HepG2 (cell line): ENCODE measurements around the gene SLC38A2. TPM values are rescaled to one million over a fixed set of nuclear protein-coding genes. Genes with fewer than 3 reads are reported as not detected.

ENCODE experiments used
- FOXO1 ChIP-seq: sonication (generic); formaldehyde crosslinking; IDR thresholded peaks from 2 replicates; pipeline ENCODE4 v1.4.0; 2020; ENCODE audit warnings: missing genetic modification reagents
- GTF3A ChIP-seq: sonication (generic); formaldehyde crosslinking; conservative IDR thresholded peaks from 2 replicates; pipeline ENCODE4 v1.4.0; 2020; ENCODE audit warnings: mild to moderate bottlenecking, missing genetic modification reagents
- HMG20B ChIP-seq: conservative IDR thresholded peaks from 2 replicates; pipeline ENCODE4 v1.6.1; 2016; ENCODE audit warnings: missing genetic modification reagents, missing compliant biosample characterization
- JUND ChIP-seq: sonication (generic); formaldehyde crosslinking; IDR thresholded peaks from 2 replicates; pipeline ENCODE4 v1.8.0; 2022; ENCODE audit warnings: mild to moderate bottlenecking, missing genetic modification reagents
- KDM6A ChIP-seq: IDR thresholded peaks from 2 replicates; pipeline ENCODE4 v1.6.1; 2016; ENCODE audit warnings: low read depth
- KMT2B ChIP-seq: IDR thresholded peaks from 2 replicates; pipeline ENCODE4 v1.6.1; 2016; ENCODE audit warnings: missing genetic modification reagents, missing compliant biosample characterization
- MED1 ChIP-seq: sonication (generic); formaldehyde crosslinking; IDR thresholded peaks from 2 replicates; pipeline ENCODE4 v1.4.0; 2020; ENCODE audit warnings: missing genetic modification reagents
- MEF2D ChIP-seq: sonication (generic); formaldehyde crosslinking; IDR thresholded peaks from 2 replicates; pipeline ENCODE4 v1.5.1; 2020; ENCODE audit warnings: mild to moderate bottlenecking, missing genetic modification reagents
- RAD21 ChIP-seq: fragments of 450-650 bp; formaldehyde crosslinking; IDR thresholded peaks from 2 replicates; pipeline ENCODE4 v1.5.0; 2020; ENCODE audit warnings: mild to moderate bottlenecking
- RELA ChIP-seq: sonication (generic); formaldehyde crosslinking; IDR thresholded peaks from 2 replicates; pipeline ENCODE4 v1.4.0; 2020; ENCODE audit warnings: missing genetic modification reagents
- SAP130 ChIP-seq: IDR thresholded peaks from 2 replicates; pipeline ENCODE4 v1.6.1; 2016; ENCODE audit warnings: low read depth
- SP5 ChIP-seq: IDR thresholded peaks from 2 replicates; pipeline ENCODE4 v1.6.1; 2016; ENCODE audit warnings: low read depth, borderline replicate concordance
- ZBTB1 ChIP-seq: sonication (generic); formaldehyde crosslinking; IDR thresholded peaks from 2 replicates; pipeline ENCODE4 v1.4.0; 2020; ENCODE audit warnings: missing genetic modification reagents, borderline replicate concordance
- ZFP82 ChIP-seq: sonication (generic); formaldehyde crosslinking; IDR thresholded peaks from 2 replicates; pipeline ENCODE4 v1.5.1; 2020; ENCODE audit warnings: mild to moderate bottlenecking, missing genetic modification reagents, borderline replicate concordance
- ZNF775 ChIP-seq: sonication (generic); formaldehyde crosslinking; IDR thresholded peaks from 2 replicates; pipeline ENCODE4 v1.4.0; 2020; ENCODE audit warnings: missing genetic modification reagents, mild to moderate bottlenecking, moderate library complexity, borderline replicate concordance
- polyA plus RNA-seq, 8 experiments: library from polyadenylated mRNA; depleted of rRNA in 3 of 8; stranded (reverse) in 7 of 8; unstranded in 1 of 8; fragments of >200 nt; fragmentation: Illumina TruSeq in 4 of 8; extraction: Trizol in 4 of 8; gene quantifications; 2 replicates each; pipeline versions ENCODE4 v1.2.1 to v1.2.3, GENCODE V29; 2011 to 2016; ENCODE audit warnings: low read depth in 4 of 8, missing spikeins in 1 of 8, mixed read lengths in 1 of 8; ENCODE audit not compliant: insufficient read depth in 1 of 8
- total RNA-seq, 5 experiments: library from RNA; depleted of rRNA; stranded (reverse); fragments of >200 nt; fragmentation: Illumina TruSeq; extraction: Trizol; gene quantifications; 2 replicates each; pipeline ENCODE4 v1.2.3, GENCODE V29; 2016; ENCODE audit warnings: low read depth in 1 of 5
- TF ChIP-seq, protein P1 (sequence below): sonication (generic); formaldehyde crosslinking; IDR thresholded peaks from 2 replicates; pipeline ENCODE4 v1.8.1; 2023; ENCODE audit warnings: missing genetic modification reagents, mild to moderate bottlenecking, borderline replicate concordance
- TF ChIP-seq, protein P2 (sequence below): sonication (generic); formaldehyde crosslinking; IDR thresholded peaks from 2 replicates; pipeline ENCODE4 v1.5.0; 2020; ENCODE audit warnings: mild to moderate bottlenecking, missing genetic modification reagents, borderline replicate concordance
- TF ChIP-seq, protein P3 (sequence below): sonication (generic); formaldehyde crosslinking; IDR thresholded peaks from 2 replicates; pipeline ENCODE4 v1.4.0; 2020; ENCODE audit warnings: low read depth, mild to moderate bottlenecking, missing genetic modification reagents
- TF ChIP-seq, protein P4 (sequence below): sonication (generic); formaldehyde crosslinking; IDR thresholded peaks from 2 replicates; pipeline ENCODE4 v1.4.0; 2020; ENCODE audit warnings: missing genetic modification reagents, borderline replicate concordance

Gene SLC38A2
- total and polyA plus RNA-seq, 2 of the 13 experiments (the other 11 are each of a cell fraction or from before 2014, with no cell fraction given), result 368 to 880 TPM

DNA sequence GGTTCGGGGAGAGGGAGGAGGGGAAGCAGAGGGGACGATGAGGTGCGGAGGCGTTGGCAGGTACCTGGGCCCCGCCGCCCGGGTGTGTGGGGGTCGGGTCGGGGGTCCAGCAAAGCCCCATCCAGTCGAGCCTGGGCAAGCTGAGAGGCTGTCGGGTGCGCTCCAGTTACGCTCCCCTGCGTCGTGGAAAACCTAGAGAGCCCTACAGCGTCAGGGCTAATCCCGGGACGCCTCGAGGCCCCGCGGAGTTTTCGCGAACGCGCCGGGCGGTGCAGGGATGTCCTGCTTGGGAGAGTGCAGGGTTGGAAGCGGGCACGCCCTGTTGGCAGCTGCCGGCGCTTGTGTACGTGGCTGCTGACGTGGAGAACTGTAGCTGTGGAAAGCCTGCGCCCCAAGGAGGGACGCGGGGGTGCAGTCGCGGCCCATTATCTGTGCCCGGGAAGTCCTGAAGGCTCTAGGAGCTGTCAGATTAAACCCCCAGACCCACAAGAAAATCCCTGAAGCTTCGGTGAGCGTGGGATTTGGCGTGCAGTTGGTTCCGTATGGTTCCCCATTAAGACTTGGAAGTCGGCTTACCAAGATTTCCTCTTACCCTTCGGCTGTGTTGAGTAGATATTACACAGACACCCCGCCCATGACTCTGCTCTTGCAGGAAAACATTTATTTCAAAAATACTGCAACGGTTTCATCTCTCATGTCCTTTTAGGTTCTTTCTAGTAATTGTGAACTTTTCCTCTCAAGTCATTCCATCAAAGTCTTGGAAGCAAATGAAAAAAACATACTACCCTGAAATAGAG is 11.3 kb upstream of the SLC38A2 start (continued):
- peak; percentile 4; the same call in 1 of the 2 replicates for TF ChIP-seq JUND (CRISPR knock-in tag)
- TF ChIP-seq RELA, result no peak
- TF ChIP-seq, protein P1, sequence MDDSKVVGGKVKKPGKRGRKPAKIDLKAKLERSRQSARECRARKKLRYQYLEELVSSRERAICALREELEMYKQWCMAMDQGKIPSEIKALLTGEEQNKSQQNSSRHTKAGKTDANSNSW (CRISPR knock-in tag), result no peak; the same call in 1 of the 2 replicates
- no peak for TF ChIP-seq ZNF775
- TF ChIP-seq SP5 (CRISPR knock-in tag), result peak; percentile 32; the same call in 1 of the 2 replicates
- peak; percentile 51; the same call in 1 of the 2 replicates for TF ChIP-seq RAD21 (CRISPR knock-in tag)
- TF ChIP-seq SAP130 (CRISPR knock-in tag), result peak; percentile 68
- TF ChIP-seq, protein P2, sequence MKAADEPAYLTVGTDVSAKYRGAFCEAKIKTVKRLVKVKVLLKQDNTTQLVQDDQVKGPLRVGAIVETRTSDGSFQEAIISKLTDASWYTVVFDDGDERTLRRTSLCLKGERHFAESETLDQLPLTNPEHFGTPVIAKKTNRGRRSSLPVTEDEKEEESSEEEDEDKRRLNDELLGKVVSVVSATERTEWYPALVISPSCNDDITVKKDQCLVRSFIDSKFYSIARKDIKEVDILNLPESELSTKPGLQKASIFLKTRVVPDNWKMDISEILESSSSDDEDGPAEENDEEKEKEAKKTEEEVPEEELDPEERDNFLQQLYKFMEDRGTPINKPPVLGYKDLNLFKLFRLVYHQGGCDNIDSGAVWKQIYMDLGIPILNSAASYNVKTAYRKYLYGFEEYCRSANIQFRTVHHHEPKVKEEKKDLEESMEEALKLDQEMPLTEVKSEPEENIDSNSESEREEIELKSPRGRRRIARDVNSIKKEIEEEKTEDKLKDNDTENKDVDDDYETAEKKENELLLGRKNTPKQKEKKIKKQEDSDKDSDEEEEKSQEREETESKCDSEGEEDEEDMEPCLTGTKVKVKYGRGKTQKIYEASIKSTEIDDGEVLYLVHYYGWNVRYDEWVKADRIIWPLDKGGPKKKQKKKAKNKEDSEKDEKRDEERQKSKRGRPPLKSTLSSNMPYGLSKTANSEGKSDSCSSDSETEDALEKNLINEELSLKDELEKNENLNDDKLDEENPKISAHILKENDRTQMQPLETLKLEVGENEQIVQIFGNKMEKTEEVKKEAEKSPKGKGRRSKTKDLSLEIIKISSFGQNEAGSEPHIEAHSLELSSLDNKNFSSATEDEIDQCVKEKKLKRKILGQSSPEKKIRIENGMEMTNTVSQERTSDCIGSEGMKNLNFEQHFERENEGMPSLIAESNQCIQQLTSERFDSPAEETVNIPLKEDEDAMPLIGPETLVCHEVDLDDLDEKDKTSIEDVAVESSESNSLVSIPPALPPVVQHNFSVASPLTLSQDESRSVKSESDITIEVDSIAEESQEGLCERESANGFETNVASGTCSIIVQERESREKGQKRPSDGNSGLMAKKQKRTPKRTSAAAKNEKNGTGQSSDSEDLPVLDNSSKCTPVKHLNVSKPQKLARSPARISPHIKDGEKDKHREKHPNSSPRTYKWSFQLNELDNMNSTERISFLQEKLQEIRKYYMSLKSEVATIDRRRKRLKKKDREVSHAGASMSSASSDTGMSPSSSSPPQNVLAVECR, result peak; percentile 28; the same call in 1 of the 2 replicates
- TF ChIP-seq, protein P3, sequence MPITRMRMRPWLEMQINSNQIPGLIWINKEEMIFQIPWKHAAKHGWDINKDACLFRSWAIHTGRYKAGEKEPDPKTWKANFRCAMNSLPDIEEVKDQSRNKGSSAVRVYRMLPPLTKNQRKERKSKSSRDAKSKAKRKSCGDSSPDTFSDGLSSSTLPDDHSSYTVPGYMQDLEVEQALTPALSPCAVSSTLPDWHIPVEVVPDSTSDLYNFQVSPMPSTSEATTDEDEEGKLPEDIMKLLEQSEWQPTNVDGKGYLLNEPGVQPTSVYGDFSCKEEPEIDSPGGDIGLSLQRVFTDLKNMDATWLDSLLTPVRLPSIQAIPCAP (CRISPR knock-in tag), result 0 out of 2 replicates have a peak, but pooled peaks have one; percentile 72
- peak; percentile 31; the same call in 1 of the 2 replicates for TF ChIP-seq HMG20B (CRISPR knock-in tag)
- peak; percentile 59; the same call in 1 of the 2 replicates for TF ChIP-seq MEF2D
- TF ChIP-seq ZBTB1 (CRISPR knock-in tag), result no peak
- TF ChIP-seq MED1 (CRISPR knock-in tag), result peak; percentile 74
- TF ChIP-seq FOXO1 (CRISPR knock-in tag), result peak; percentile 64
- TF ChIP-seq KDM6A (CRISPR knock-in tag), result no peak; the same call in 1 of the 2 replicates
- TF ChIP-seq, protein P4, sequence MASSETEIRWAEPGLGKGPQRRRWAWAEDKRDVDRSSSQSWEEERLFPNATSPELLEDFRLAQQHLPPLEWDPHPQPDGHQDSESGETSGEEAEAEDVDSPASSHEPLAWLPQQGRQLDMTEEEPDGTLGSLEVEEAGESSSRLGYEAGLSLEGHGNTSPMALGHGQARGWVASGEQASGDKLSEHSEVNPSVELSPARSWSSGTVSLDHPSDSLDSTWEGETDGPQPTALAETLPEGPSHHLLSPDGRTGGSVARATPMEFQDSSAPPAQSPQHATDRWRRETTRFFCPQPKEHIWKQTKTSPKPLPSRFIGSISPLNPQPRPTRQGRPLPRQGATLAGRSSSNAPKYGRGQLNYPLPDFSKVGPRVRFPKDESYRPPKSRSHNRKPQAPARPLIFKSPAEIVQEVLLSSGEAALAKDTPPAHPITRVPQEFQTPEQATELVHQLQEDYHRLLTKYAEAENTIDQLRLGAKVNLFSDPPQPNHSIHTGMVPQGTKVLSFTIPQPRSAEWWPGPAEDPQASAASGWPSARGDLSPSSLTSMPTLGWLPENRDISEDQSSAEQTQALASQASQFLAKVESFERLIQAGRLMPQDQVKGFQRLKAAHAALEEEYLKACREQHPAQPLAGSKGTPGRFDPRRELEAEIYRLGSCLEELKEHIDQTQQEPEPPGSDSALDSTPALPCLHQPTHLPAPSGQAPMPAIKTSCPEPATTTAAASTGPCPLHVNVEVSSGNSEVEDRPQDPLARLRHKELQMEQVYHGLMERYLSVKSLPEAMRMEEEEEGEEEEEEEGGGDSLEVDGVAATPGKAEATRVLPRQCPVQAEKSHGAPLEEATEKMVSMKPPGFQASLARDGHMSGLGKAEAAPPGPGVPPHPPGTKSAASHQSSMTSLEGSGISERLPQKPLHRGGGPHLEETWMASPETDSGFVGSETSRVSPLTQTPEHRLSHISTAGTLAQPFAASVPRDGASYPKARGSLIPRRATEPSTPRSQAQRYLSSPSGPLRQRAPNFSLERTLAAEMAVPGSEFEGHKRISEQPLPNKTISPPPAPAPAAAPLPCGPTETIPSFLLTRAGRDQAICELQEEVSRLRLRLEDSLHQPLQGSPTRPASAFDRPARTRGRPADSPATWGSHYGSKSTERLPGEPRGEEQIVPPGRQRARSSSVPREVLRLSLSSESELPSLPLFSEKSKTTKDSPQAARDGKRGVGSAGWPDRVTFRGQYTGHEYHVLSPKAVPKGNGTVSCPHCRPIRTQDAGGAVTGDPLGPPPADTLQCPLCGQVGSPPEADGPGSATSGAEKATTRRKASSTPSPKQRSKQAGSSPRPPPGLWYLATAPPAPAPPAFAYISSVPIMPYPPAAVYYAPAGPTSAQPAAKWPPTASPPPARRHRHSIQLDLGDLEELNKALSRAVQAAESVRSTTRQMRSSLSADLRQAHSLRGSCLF (CRISPR knock-in tag), result no peak; the same call in 1 of the 2 replicates
- peak; percentile 77 for TF ChIP-seq KMT2B
- peak; percentile 71 for TF ChIP-seq ZFP82 (CRISPR knock-in tag)
- TF ChIP-seq GTF3A (CRISPR knock-in tag), result 0 out of 2 replicates have a peak, but pooled peaks have one; percentile 27
